Chondrocyte (in vitro differentiated cells): ENCODE results near the gene FBXL20. TPM values are rescaled to one million over a fixed set of nuclear protein-coding genes. Genes with fewer than 3 reads are reported as not detected.
"Not testable (repeated sequence)": the region's sequence is repeated elsewhere in the genome, so short reads cannot be mapped to it uniquely, and the experiment has no call there.

ENCODE experiments used
- DNase-seq: peaks from one replicate; pipeline ENCODE4 v3.0.0; 2021; ENCODE audit warnings: mixed read lengths, low spot score
- H3K27ac Mint-ChIP-seq: one replicate; pipeline ENCODE4 v1.8.0; 2021; ENCODE audit warnings: mild to moderate bottlenecking, moderate library complexity, mixed read lengths; ENCODE audit not compliant: unreplicated experiment
- H3K27me3 Mint-ChIP-seq: 2 replicates; pipeline ENCODE4 v1.8.0; 2021; ENCODE audit warnings: low read depth, mixed read lengths
- H3K36me3 Mint-ChIP-seq: 2 replicates; pipeline ENCODE4 v1.8.0; 2021; ENCODE audit warnings: low read depth, mixed read lengths
- H3K4me1 Mint-ChIP-seq: 2 replicates; pipeline ENCODE4 v1.8.0; 2021; ENCODE audit warnings: low read depth, mild to moderate bottlenecking, mixed read lengths
- H3K4me3 Mint-ChIP-seq: one replicate; pipeline ENCODE4 v1.8.0; 2021; ENCODE audit warnings: mild to moderate bottlenecking, moderate library complexity, mixed read lengths; ENCODE audit not compliant: unreplicated experiment
- H3K9me3 Mint-ChIP-seq: 2 replicates; pipeline ENCODE4 v1.8.0; 2021; ENCODE audit warnings: low read depth, mixed read lengths
- CTCF ChIP-seq: fragments of 200-600 bp; sonication (generic); IDR thresholded peaks from 2 replicates; pipeline ENCODE4 v1.5.0; 2021; ENCODE audit warnings: antibody characterized with exemption, mild to moderate bottlenecking, moderate library complexity
- total RNA-seq: library from RNA; stranded (reverse); gene quantifications from 3 replicates; pipeline ENCODE4 v1.2.1, GENCODE V29; 2021

The FBXL20 gene
- total RNA-seq, 1 donor from 2014 or later, result 21.8 TPM

- no peak for TF ChIP-seq CTCF
- no peaks in the 10 kb centered on the region for H3K9me3 Mint-ChIP-seq
- no peak for DNase-seq
- no peak overlapping the region for H3K4me3 Mint-ChIP-seq
- H3K4me1 Mint-ChIP-seq, result peaks cover 21% of the 10 kb centered on the region
- H3K27me3 Mint-ChIP-seq, result no peaks in the 10 kb centered on the region
- H3K27ac Mint-ChIP-seq, result no peak overlapping the region
- peaks cover 5% of the 10 kb centered on the region for H3K36me3 Mint-ChIP-seq
These were observed 117.5 kb downstream of the FBXL20 start for GRCh38 chr17:39283896-39284295.

- Mint-ChIP-seq H3K27ac (no peak overlapping the region), H3K9me3 (no peaks in the 10 kb centered on the region)
These were observed 118.3 kb downstream of the FBXL20 start for GRCh38 chr17:39283098-39283497.

GRCh38 chr17:39281806-39282205 lies 119.6 kb downstream of the FBXL20 start:
- H3K4me3 Mint-ChIP-seq, result no peak overlapping the region
- no peak for TF ChIP-seq CTCF
- no peak for DNase-seq
- peaks cover 21% of the 10 kb centered on the region for H3K4me1 Mint-ChIP-seq
- no peaks in the 10 kb centered on the region for H3K9me3 Mint-ChIP-seq
- peak overlapping the region; percentile 92 for H3K27ac Mint-ChIP-seq
- H3K36me3 Mint-ChIP-seq, result peaks cover 7% of the 10 kb centered on the region
- H3K27me3 Mint-ChIP-seq, result no peaks in the 10 kb centered on the region

More at GRCh38 chr17:39283098-39283497, 118.3 kb downstream of the FBXL20 start:
- no peak for DNase-seq
- TF ChIP-seq CTCF, result no peak
- Mint-ChIP-seq H3K4me1 (peaks cover 21% of the 10 kb centered on the region), H3K36me3 (peaks cover 4% of the 10 kb centered on the region), H3K4me3 (no peak overlapping the region), H3K27me3 (no peaks in the 10 kb centered on the region)

GRCh38 chr17:39278246-39278645 lies 123.2 kb downstream of the FBXL20 start:
- H3K27ac Mint-ChIP-seq, H3K27me3 Mint-ChIP-seq, H3K9me3 Mint-ChIP-seq, DNase-seq, H3K4me3 Mint-ChIP-seq: not testable (repeated sequence)
- Mint-ChIP-seq H3K36me3 (peaks cover 13% of the 10 kb centered on the region), H3K4me1 (peaks cover 21% of the 10 kb centered on the region)

- TF ChIP-seq CTCF, result no peak
- peaks cover 13% of the 10 kb centered on the region for H3K36me3 Mint-ChIP-seq
- no peaks in the 10 kb centered on the region for H3K27me3 Mint-ChIP-seq
- DNase-seq, result no peak
- H3K27ac Mint-ChIP-seq, result no peak overlapping the region
- peaks cover 16% of the 10 kb centered on the region for H3K4me1 Mint-ChIP-seq
- H3K9me3 Mint-ChIP-seq, result no peaks in the 10 kb centered on the region
- no peak overlapping the region for H3K4me3 Mint-ChIP-seq
These were observed 124.3 kb downstream of the FBXL20 start for GRCh38 chr17:39277110-39277509.

GRCh38 chr17:39276113-39276512 lies 125.3 kb downstream of the FBXL20 start:
- no peak overlapping the region for H3K27ac Mint-ChIP-seq
- TF ChIP-seq CTCF, result no peak
- DNase-seq, result no peak
- no peaks in the 10 kb centered on the region for H3K9me3 Mint-ChIP-seq
- peaks cover 7% of the 10 kb centered on the region for H3K4me1 Mint-ChIP-seq
- no peaks in the 10 kb centered on the region for H3K27me3 Mint-ChIP-seq
- H3K4me3 Mint-ChIP-seq, result no peak overlapping the region
- H3K36me3 Mint-ChIP-seq, result peaks cover 13% of the 10 kb centered on the region
